Osteoblast (primary cell): Measurements from ENCODE around the gene SORCS2. TPM values are rescaled to one million over a fixed set of nuclear protein-coding genes. Genes with fewer than 3 reads are reported as not detected.

Experiments used
- DNase-seq: peaks from one replicate; pipeline ENCODE4 v3.0.0; 2011; ENCODE audit warnings: low spot score, mixed read lengths; ENCODE audit not compliant: insufficient read length; ENCODE audit errors: missing footprints
- H2AFZ ChIP-seq: 2 replicates; pipeline ENCODE4 v1.6.0; 2011; ENCODE audit warnings: mild to moderate bottlenecking, low read length
- H3K27ac ChIP-seq: 2 replicates; pipeline ENCODE4 v1.5.1; 2011; ENCODE audit warnings: mild to moderate bottlenecking, low read depth, low read length, moderate library complexity
- H3K27me3 ChIP-seq: 2 replicates; pipeline ENCODE4 v1.6.0; 2012; ENCODE audit warnings: mild to moderate bottlenecking, control low read depth, inconsistent platforms, low read length, moderate library complexity; ENCODE audit not compliant: insufficient read depth
- H3K36me3 ChIP-seq: 2 replicates; pipeline ENCODE4 v1.5.1; 2011; ENCODE audit warnings: mild to moderate bottlenecking, low read length, control low read depth, moderate library complexity; ENCODE audit not compliant: insufficient read depth
- H3K4me1 ChIP-seq: 2 replicates; pipeline ENCODE4 v1.5.1; 2011; ENCODE audit warnings: mild to moderate bottlenecking, low read length, control low read depth, moderate library complexity; ENCODE audit not compliant: insufficient read depth
- H3K4me2 ChIP-seq: 2 replicates; pipeline ENCODE4 v1.6.0; 2011; ENCODE audit warnings: mild to moderate bottlenecking, low read length; ENCODE audit not compliant: insufficient read depth
- H3K4me3 ChIP-seq: fragments of 200-600 bp; sonication (generic); 3 replicates; pipeline ENCODE4 v1.5.1; 2012; ENCODE audit warnings: mild to moderate bottlenecking, low read length, inconsistent platforms; ENCODE audit not compliant: insufficient read depth
- H3K79me2 ChIP-seq: 2 replicates; pipeline ENCODE4 v1.6.0; 2012; ENCODE audit warnings: mild to moderate bottlenecking, low read length, control low read depth, inconsistent platforms; ENCODE audit not compliant: insufficient read depth
- H3K9me3 ChIP-seq: 2 replicates; pipeline ENCODE4 v1.5.1; 2011; ENCODE audit warnings: low read depth, low read length, control low read depth
- H4K20me1 ChIP-seq: 2 replicates; pipeline ENCODE4 v1.6.0; 2012; ENCODE audit warnings: mild to moderate bottlenecking, low read length, control low read depth; ENCODE audit not compliant: insufficient read depth
- total RNA-seq: library from RNA; depleted of rRNA; stranded (reverse); fragments of >200 nt; gene quantifications from 2 replicates; pipeline ENCODE4 v1.2.3, GENCODE V29; 2012
- TF ChIP-seq, protein P1 (sequence below): IDR thresholded peaks from 2 replicates; pipeline ENCODE4 v1.5.1; 2011; ENCODE audit warnings: mild to moderate bottlenecking, low read depth, low read length, moderate library complexity; ENCODE audit errors: extremely low read depth

Gene SORCS2
- total RNA-seq, 1 donor, result 9.0 TPM

DNA sequence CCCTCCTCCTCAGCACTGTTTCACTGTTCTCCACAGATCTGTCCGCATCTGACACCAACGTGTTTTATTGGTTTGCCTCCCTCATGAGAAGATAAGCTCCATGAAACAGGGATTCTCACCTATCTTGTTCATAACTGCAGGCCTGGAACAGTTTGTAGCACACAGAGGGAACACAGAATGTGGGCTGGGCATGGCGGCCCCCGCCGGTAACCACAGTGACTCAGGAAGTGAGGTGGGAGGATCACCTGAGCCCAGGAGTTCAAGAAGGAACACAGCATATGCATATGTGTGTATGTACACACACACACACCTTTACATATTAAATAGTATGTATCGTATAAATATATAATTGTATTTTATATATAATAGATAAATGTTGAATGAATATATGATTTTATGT lies 578.7 kb downstream of the SORCS2 start:
- Histone ChIP-seq H2AFZ (no peak overlapping the region), H3K79me2 (peaks cover 98% of the 10 kb centered on the region), H3K4me2 (no peak overlapping the region), H3K27ac (no peak overlapping the region), H3K4me1 (no peaks in the 10 kb centered on the region), H3K36me3 (peaks cover 100% of the 10 kb centered on the region), H3K4me3 (no peak overlapping the region), H3K27me3 (no peaks in the 10 kb centered on the region), H3K9me3 (no peaks in the 10 kb centered on the region), H4K20me1 (peaks cover 85% of the 10 kb centered on the region)
- TF ChIP-seq, protein P1, sequence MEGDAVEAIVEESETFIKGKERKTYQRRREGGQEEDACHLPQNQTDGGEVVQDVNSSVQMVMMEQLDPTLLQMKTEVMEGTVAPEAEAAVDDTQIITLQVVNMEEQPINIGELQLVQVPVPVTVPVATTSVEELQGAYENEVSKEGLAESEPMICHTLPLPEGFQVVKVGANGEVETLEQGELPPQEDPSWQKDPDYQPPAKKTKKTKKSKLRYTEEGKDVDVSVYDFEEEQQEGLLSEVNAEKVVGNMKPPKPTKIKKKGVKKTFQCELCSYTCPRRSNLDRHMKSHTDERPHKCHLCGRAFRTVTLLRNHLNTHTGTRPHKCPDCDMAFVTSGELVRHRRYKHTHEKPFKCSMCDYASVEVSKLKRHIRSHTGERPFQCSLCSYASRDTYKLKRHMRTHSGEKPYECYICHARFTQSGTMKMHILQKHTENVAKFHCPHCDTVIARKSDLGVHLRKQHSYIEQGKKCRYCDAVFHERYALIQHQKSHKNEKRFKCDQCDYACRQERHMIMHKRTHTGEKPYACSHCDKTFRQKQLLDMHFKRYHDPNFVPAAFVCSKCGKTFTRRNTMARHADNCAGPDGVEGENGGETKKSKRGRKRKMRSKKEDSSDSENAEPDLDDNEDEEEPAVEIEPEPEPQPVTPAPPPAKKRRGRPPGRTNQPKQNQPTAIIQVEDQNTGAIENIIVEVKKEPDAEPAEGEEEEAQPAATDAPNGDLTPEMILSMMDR, result no peak
- no peak for DNase-seq

DNA sequence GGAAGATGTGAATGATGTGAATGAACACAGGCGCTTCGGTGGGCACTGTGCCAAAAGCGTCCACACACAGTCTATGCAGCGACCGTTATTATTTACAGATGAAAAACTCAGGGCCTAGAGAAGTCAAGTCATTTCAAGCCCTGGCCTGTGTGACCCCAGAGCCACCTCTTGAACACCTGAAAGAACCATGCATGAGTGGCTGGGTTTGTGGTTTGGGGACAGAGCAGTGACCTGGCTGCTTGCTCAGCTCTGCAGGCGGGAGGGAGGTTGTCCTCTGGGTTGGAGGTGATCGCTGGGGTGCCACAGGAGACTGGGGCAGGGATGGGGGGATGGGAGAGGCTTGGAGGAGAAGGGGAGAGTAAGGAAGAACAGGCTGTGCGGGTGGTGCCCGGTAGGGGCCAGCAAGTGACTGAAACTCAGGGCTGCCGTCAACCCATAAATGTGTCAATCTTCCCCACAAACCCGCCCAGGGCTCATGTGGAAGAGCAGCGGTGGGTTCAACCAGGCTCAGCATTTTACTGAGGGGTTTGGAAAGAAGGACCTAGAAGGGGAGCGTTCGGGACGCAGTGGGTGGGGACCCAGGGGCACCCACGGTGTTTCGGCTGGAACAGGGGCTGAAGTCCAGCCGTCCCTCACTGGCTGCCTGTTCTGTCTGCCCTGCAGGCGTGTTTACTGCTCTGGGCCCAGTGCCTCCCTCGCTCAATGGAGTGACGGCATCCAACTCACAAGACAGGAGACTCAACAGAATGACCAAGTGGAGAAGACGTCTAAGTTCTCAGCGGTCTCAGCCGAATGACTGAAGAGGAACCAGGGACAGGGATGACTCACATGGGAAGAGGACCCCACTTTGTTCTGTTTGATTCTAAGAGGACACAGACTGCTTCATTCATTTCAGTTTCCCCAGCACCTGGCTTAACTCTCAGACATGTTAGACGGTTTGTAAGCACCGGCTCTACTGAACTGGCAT lies 579.5 kb downstream of the SORCS2 start:
- Histone ChIP-seq H3K4me1 (no peaks in the 10 kb centered on the region), H4K20me1 (peaks cover 78% of the 10 kb centered on the region), H3K4me2 (no peak overlapping the region)

DNA sequence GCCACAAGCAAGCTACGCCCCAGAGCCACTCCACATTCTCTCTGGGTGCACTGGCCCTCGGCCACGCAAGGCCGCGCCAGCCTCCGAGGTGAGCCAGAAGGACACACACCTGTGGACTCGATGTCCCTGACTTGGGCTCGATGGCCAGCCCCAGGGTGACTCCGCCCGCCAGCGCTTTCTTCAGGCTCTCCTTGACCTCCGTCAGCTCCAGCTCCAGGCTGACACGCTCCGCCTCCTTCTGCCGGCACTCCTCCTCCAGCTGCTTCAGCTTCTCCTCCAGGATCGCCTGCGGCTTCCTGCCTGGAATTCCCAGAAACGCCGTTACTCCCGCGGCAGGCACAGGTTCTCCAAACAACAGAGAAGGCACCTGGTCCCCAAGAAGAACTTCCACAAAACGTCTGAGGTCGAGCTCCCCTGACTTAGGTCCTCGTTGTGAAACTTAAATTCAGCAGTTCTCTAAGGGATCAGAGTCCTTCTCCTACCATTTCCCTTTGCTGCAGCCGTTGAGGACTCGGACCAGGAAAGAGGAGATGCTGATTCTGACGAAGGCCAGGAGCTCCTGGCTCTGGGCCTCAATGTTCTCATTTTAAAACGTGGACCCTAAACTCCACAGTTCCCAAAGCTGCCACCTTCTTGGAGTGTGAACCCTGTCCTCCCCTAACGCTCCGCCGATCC lies 580.5 kb downstream of the SORCS2 start:
- Histone ChIP-seq H3K4me1 (no peaks in the 10 kb centered on the region), H2AFZ (no peak overlapping the region), H3K27ac (no peak overlapping the region), H3K9me3 (no peaks in the 10 kb centered on the region), H3K4me3 (no peak overlapping the region), H3K79me2 (peaks cover 98% of the 10 kb centered on the region), H4K20me1 (peaks cover 78% of the 10 kb centered on the region), H3K36me3 (peaks cover 100% of the 10 kb centered on the region), H3K4me2 (no peak overlapping the region), H3K27me3 (no peaks in the 10 kb centered on the region)
- peak; percentile 62 for DNase-seq
- TF ChIP-seq, protein P1, result no peak

More for the DNA sequence above, 579.5 kb downstream of the SORCS2 start:
- TF ChIP-seq, protein P1, result no peak
- DNase-seq, result peak; percentile 82
- H2AFZ ChIP-seq, result no peak overlapping the region
- H3K4me3 ChIP-seq, result no peak overlapping the region
- H3K9me3 ChIP-seq, result no peaks in the 10 kb centered on the region
- peaks cover 100% of the 10 kb centered on the region for H3K36me3 ChIP-seq
- no peak overlapping the region for H3K27ac ChIP-seq
- H3K79me2 ChIP-seq, result peaks cover 98% of the 10 kb centered on the region
- no peaks in the 10 kb centered on the region for H3K27me3 ChIP-seq
